CD8-positive, alpha-beta memory T cell (primary cell): ENCODE measurements around the gene FNBP1L. TPM values are rescaled to one million over a fixed set of nuclear protein-coding genes. Genes with fewer than 3 reads are reported as not detected.
"Not testable (repeated sequence)": the region's sequence is repeated elsewhere in the genome, so short reads cannot be mapped to it uniquely, and the experiment has no call there.

Source experiments
- CTCF ChIA-PET: fragments of 350-600 bp; sonication (Branson Sonifier 250); formaldehyde crosslinking; loops from one replicate; lab custom pipeline; 2021; ENCODE audit warnings: antibody characterized with exemption; lab: Charles Lee
- POLR2A ChIA-PET: fragments of 350-600 bp; sonication (Branson Sonifier 250); formaldehyde crosslinking; loops from one replicate; lab custom pipeline; 2021; ENCODE audit warnings: antibody characterized with exemption; lab: Charles Lee
- DNase-seq, 5 donors: peaks; one replicate each; pipeline versions ENCODE4 v3.0.0 to v3.0.0-alpha.2; 2020 to 2022; ENCODE audit warnings: mixed read lengths in 1 of 5
- H3K27ac ChIP-seq: one replicate; pipeline ENCODE4 v1.7.0; 2013; ENCODE audit warnings: low read depth, mild to moderate bottlenecking, low read length, moderate library complexity
- H3K27me3 ChIP-seq: 2 replicates; pipeline ENCODE4 v1.7.0; 2013; ENCODE audit warnings: low read length, mild to moderate bottlenecking; ENCODE audit not compliant: insufficient read depth, poor library complexity, severe bottlenecking
- H3K36me3 ChIP-seq: 2 replicates; pipeline ENCODE4 v1.7.0; 2013; ENCODE audit warnings: mild to moderate bottlenecking, low read length, moderate library complexity; ENCODE audit not compliant: insufficient read depth
- H3K4me1 ChIP-seq: 2 replicates; pipeline ENCODE4 v1.7.0; 2013; ENCODE audit warnings: mild to moderate bottlenecking, low read length, moderate library complexity; ENCODE audit not compliant: insufficient read depth
- H3K4me3 ChIP-seq: 2 replicates; pipeline ENCODE4 v1.7.0; 2013; ENCODE audit warnings: mild to moderate bottlenecking, low read length
- H3K9me3 ChIP-seq: 2 replicates; pipeline ENCODE4 v1.7.0; 2013; ENCODE audit warnings: mild to moderate bottlenecking, low read length
- H3K27ac Mint-ChIP-seq, 8 donors: one replicate each; pipeline ENCODE4 v1.8.0; 2020 to 2021; ENCODE audit warnings: mixed read lengths in 8 of 8, mild to moderate bottlenecking in 6 of 8, inconsistent platforms in 3 of 8, moderate library complexity in 3 of 8
- H3K27me3 Mint-ChIP-seq, 2 donors: one replicate each; pipeline ENCODE4 v1.8.0; 2020 to 2021; ENCODE audit warnings: mixed read lengths in 2 of 2, mild to moderate bottlenecking in 1 of 2, moderate library complexity in 1 of 2
- H3K36me3 Mint-ChIP-seq, 3 donors: one replicate each; pipeline ENCODE4 v1.8.0; 2020 to 2021; ENCODE audit warnings: mixed read lengths in 3 of 3, inconsistent platforms in 1 of 3, mild to moderate bottlenecking in 1 of 3
- H3K4me1 Mint-ChIP-seq, 3 donors: one replicate each; pipeline ENCODE4 v1.8.0; 2020 to 2021; ENCODE audit warnings: mixed read lengths in 3 of 3, inconsistent platforms in 1 of 3, mild to moderate bottlenecking in 1 of 3
- H3K4me3 Mint-ChIP-seq, 7 donors: one replicate each; pipeline ENCODE4 v1.8.0; 2020 to 2021; ENCODE audit warnings: mixed read lengths in 7 of 7, mild to moderate bottlenecking in 6 of 7, moderate library complexity in 4 of 7, inconsistent platforms in 2 of 7
- H3K9me3 Mint-ChIP-seq, 5 donors: one replicate each; pipeline ENCODE4 v1.8.0; 2020 to 2022; ENCODE audit warnings: mixed read lengths in 5 of 5, mild to moderate bottlenecking in 3 of 5, moderate library complexity in 2 of 5, inconsistent platforms in 1 of 5
- polyA plus RNA-seq: library from polyadenylated mRNA; unstranded; fragments of 300-500 nt; fragmentation: Illumina TruSeq; gene quantifications from one replicate; pipeline ENCODE4 v1.2.3, GENCODE V29; 2021
- total RNA-seq, 2 experiments: library from RNA; stranded (reverse); gene quantifications; one replicate each; pipeline ENCODE4 v1.2.3, GENCODE V29; 2021

FNBP1L gene
- total and polyA plus RNA-seq, 3 experiments from 2014 or later, result 0.17 to 1.1 (median 0.91) TPM

- Mint-ChIP-seq H3K27ac (no peak overlapping the region), H3K9me3 (peaks cover 0 to 19% (median 10%) of the 10 kb centered on the region in 5 donors), H3K4me1 (no peaks in the 10 kb centered on the region), H3K27me3 (peaks cover 11 to 22% of the 10 kb centered on the region in 2 donors), H3K4me3 (no peak overlapping the region), H3K36me3 (peaks cover 0 to 2% (median 0%) of the 10 kb centered on the region in 3 donors)
- Histone ChIP-seq H3K36me3 (no peaks in the 10 kb centered on the region), H3K4me3 (no peak overlapping the region), H3K27ac (no peak overlapping the region), H3K27me3 (no peaks in the 10 kb centered on the region), H3K9me3 (no peaks in the 10 kb centered on the region), H3K4me1 (no peaks in the 10 kb centered on the region)
- CTCF ChIA-PET, result no interaction called here
- POLR2A ChIA-PET, result no interaction called here
- no peak for DNase-seq
Measured at GRCh38 chr1:93463960-93464359, 16.0 kb downstream of the FNBP1L start.

DNA sequence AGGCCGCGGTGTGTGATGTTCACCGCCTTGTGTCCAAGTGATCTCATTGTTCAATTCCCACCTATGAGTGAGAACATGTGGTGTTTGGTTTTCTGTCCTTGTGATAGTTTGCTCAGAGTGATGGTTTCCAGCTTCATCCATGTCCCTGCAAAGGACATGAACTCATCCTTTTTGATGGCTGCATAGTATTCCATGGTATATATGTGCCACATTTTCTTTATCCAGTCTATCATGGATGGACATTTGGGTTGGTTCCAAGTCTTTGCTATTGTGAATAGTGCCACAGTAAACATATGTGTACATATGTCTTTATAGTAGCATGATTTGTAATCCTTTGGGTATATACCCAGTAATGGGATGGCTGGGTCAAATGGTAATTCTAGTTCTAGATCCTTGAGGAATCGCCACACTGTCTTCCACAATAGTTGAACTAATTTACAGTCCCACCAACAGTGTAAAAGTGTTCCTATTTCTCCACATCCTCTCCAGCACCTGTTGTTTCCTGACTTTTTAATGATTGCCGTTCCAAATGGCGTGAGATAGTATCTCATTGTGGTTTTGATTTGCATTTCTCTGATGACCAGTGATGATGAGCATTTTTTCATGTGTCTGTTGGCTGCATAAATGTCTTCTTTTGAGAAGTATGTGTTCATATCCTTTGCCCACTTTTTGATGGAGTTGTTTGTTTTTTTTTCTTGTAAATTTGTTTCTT is 17.6 kb downstream of the FNBP1L start:
- H3K4me1 ChIP-seq, H3K4me3 Mint-ChIP-seq, H3K27ac ChIP-seq, H3K36me3 ChIP-seq, H3K9me3 ChIP-seq, POLR2A ChIA-PET, H3K36me3 Mint-ChIP-seq, H3K27me3 ChIP-seq, DNase-seq, H3K4me3 ChIP-seq, H3K4me1 Mint-ChIP-seq, CTCF ChIA-PET, H3K27ac Mint-ChIP-seq: not testable (repeated sequence)
- H3K27me3 Mint-ChIP-seq, result peaks cover 14 to 35% of the 10 kb centered on the region in 2 donors
- peaks cover 0 to 21% (median 13%) of the 10 kb centered on the region in 5 donors for H3K9me3 Mint-ChIP-seq

DNA sequence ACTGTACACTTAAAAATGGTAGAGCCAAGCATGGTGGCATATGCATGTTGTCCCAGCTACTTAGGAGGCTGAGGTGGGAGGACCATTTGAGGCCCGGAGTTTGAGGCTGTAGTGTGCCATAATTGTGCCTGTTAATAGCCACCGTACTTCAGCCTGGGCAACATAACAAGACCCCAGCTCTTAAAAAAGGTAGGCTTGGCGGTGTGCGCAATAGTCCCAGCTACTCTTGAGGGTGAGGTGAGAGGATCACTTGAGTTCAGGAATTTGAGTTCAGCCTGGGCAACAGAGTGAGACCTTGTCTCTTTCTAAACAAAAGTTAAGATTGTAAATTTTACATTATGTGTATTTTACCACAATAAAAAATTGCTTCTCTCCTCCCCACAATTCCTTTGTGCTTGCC is 19.7 kb downstream of the FNBP1L start:
- CTCF ChIA-PET, result no interaction called here
- Histone ChIP-seq H3K9me3 (no peaks in the 10 kb centered on the region), H3K27me3 (no peaks in the 10 kb centered on the region), H3K4me1 (no peaks in the 10 kb centered on the region), H3K4me3 (no peak overlapping the region), H3K36me3 (no peaks in the 10 kb centered on the region), H3K27ac (no peak overlapping the region)
- Mint-ChIP-seq H3K36me3 (peaks cover 0 to 2% (median 0%) of the 10 kb centered on the region in 3 donors), H3K9me3 (peaks cover 0 to 21% (median 13%) of the 10 kb centered on the region in 5 donors), H3K4me1 (no peaks in the 10 kb centered on the region), H3K27me3 (peaks cover 14 to 44% of the 10 kb centered on the region in 2 donors), H3K27ac (no peak overlapping the region), H3K4me3 (no peak overlapping the region)
- no peak for DNase-seq
- POLR2A ChIA-PET, result no interaction called here

DNA sequence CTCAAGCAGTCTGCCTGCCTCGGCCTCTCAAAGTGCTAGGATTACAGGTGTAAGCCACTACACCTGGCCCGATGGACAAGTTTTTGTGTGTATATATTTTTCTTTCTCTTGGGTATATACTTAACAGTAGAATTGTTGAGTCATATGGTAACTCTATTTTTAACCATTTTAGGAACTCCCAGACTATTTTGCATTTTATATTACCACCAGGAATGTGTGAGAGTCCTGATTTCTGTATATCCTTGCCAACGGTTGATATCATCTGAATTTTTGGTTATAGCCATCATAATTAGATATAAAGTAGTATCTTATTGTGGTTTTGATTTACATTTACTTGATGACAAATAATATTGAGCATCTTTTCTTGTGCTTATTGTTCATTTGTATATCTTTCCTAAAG is 20.7 kb downstream of the FNBP1L start:
- no peak overlapping the region for H3K27ac Mint-ChIP-seq
- H3K4me1 Mint-ChIP-seq, result no peaks in the 10 kb centered on the region
- Histone ChIP-seq H3K27ac (no peak overlapping the region), H3K27me3 (no peaks in the 10 kb centered on the region), H3K9me3 (no peaks in the 10 kb centered on the region), H3K4me1 (no peaks in the 10 kb centered on the region), H3K4me3 (no peak overlapping the region), H3K36me3 (no peaks in the 10 kb centered on the region)
- peaks cover 0 to 21% (median 13%) of the 10 kb centered on the region in 5 donors for H3K9me3 Mint-ChIP-seq
- H3K27me3 Mint-ChIP-seq, result peaks cover 14 to 52% of the 10 kb centered on the region in 2 donors
- ChIA-PET CTCF (no interaction called here), POLR2A (no interaction called here)
- peaks cover 0 to 2% (median 0%) of the 10 kb centered on the region in 3 donors for H3K36me3 Mint-ChIP-seq
- DNase-seq, result no peak
- H3K4me3 Mint-ChIP-seq, result no peak overlapping the region

DNA sequence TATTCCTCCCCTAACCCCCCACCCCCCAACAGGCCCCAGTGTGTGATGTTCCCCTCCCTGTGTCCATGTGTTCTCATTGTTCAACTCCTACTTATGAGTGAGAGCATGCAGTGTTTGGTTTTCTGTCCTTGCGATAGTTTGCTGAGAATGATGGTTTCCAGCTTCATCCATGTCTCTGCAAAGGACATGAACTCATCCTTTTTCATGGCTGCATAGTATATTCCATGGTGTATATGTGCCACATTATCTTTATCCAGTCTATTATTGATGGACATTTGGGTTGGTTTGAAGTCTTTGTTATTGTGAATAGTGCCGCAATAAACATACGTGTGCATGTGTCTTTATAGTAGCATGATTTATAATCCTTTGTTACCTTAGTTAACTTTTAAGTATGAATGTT is 21.3 kb downstream of the FNBP1L start:
- H3K27ac ChIP-seq, H3K36me3 Mint-ChIP-seq, H3K27me3 ChIP-seq, H3K4me1 ChIP-seq, H3K4me3 Mint-ChIP-seq, H3K36me3 ChIP-seq, H3K4me3 ChIP-seq, DNase-seq, H3K9me3 ChIP-seq, CTCF ChIA-PET, H3K4me1 Mint-ChIP-seq, POLR2A ChIA-PET: not testable (repeated sequence)
- Mint-ChIP-seq H3K27me3 (peaks cover 19 to 56% of the 10 kb centered on the region in 2 donors), H3K9me3 (peaks cover 0 to 21% (median 13%) of the 10 kb centered on the region in 5 donors), H3K27ac (peak overlapping the region in 1 of 8 donors; percentile 95)

GRCh38 chr1:93471284-93471683 is 23.4 kb downstream of the FNBP1L start:
- Histone ChIP-seq H3K27me3 (no peaks in the 10 kb centered on the region), H3K27ac (no peak overlapping the region), H3K9me3 (no peaks in the 10 kb centered on the region), H3K4me1 (no peaks in the 10 kb centered on the region), H3K36me3 (no peaks in the 10 kb centered on the region), H3K4me3 (no peak overlapping the region)
- CTCF ChIA-PET, result no interaction called here
- Mint-ChIP-seq H3K27ac (no peak overlapping the region), H3K27me3 (peaks cover 18 to 63% of the 10 kb centered on the region in 2 donors), H3K4me1 (no peaks in the 10 kb centered on the region), H3K9me3 (peaks cover 0 to 15% (median 5%) of the 10 kb centered on the region in 5 donors), H3K36me3 (no peaks in the 10 kb centered on the region), H3K4me3 (no peak overlapping the region)
- DNase-seq, result no peak
- POLR2A ChIA-PET, result no interaction called here

GRCh38 chr1:93471911-93472310 is 24.0 kb downstream of the FNBP1L start:
- no peak for DNase-seq
- H3K4me3 Mint-ChIP-seq, result no peak overlapping the region
- peaks cover 0 to 11% (median 2%) of the 10 kb centered on the region in 5 donors for H3K9me3 Mint-ChIP-seq
- POLR2A ChIA-PET, result no interaction called here
- H3K4me1 Mint-ChIP-seq, result no peaks in the 10 kb centered on the region
- Histone ChIP-seq H3K9me3 (no peaks in the 10 kb centered on the region), H3K27ac (no peak overlapping the region), H3K36me3 (no peaks in the 10 kb centered on the region), H3K4me3 (no peak overlapping the region), H3K4me1 (no peaks in the 10 kb centered on the region), H3K27me3 (no peaks in the 10 kb centered on the region)
- H3K36me3 Mint-ChIP-seq, result no peaks in the 10 kb centered on the region
- CTCF ChIA-PET, result interaction anchor here (0.7 kb wide), 1 partner anchor 1050 kb away, joined by 3 read pairs; no protein-coding TSS in a partner anchor
- no peak overlapping the region for H3K27ac Mint-ChIP-seq
- peaks cover 18 to 68% of the 10 kb centered on the region in 2 donors for H3K27me3 Mint-ChIP-seq

DNA sequence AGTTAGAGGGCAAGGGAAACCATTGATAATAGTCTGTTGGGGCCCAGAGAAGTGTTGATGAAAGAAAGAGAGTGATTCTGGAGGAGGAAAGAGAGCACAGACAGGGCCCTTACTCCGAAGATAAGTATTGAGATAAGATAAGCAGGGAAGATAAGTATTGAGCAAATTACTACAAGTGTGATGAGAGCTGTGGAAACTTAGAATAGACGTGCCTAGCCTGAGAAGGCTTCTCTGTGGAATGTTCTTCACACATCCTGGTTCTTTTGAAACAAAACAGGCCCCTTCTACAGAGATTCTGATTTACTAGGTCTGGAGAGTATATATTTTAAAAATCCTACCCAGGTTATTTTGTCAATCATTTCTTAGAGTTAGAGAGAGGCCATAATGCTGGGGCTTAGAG is 26.4 kb downstream of the FNBP1L start:
- ChIA-PET POLR2A (no interaction called here), CTCF (no interaction called here)
- H3K4me1 ChIP-seq, result no peaks in the 10 kb centered on the region
- Mint-ChIP-seq H3K9me3 (peaks cover 12 to 15% (median 14%) of the 10 kb centered on the region in 5 donors), H3K27ac (no peak overlapping the region), H3K4me3 (no peak overlapping the region), H3K36me3 (peaks cover 0 to 10% (median 0%) of the 10 kb centered on the region in 3 donors), H3K27me3 (peaks cover 9 to 52% of the 10 kb centered on the region in 2 donors), H3K4me1 (no peaks in the 10 kb centered on the region)
- no peak for DNase-seq
- no peaks in the 10 kb centered on the region for H3K27me3 ChIP-seq
- H3K9me3 ChIP-seq, result no peaks in the 10 kb centered on the region
- H3K36me3 ChIP-seq, result no peaks in the 10 kb centered on the region
- H3K27ac ChIP-seq, result no peak overlapping the region
- H3K4me3 ChIP-seq, result no peak overlapping the region
